Activated naive CD4-positive, alpha-beta T cell treated with anti-CD3 and anti-CD28 coated beads, Interleukin-2, amount 50 U/mL, for 16 hours (primary cell): ENCODE measurements around the gene PRDM11.

ENCODE experiments used
- DNase-seq: peaks from one replicate; pipeline ENCODE4 v3.0.0-alpha.2; 2020

Gene PRDM11

DNA sequence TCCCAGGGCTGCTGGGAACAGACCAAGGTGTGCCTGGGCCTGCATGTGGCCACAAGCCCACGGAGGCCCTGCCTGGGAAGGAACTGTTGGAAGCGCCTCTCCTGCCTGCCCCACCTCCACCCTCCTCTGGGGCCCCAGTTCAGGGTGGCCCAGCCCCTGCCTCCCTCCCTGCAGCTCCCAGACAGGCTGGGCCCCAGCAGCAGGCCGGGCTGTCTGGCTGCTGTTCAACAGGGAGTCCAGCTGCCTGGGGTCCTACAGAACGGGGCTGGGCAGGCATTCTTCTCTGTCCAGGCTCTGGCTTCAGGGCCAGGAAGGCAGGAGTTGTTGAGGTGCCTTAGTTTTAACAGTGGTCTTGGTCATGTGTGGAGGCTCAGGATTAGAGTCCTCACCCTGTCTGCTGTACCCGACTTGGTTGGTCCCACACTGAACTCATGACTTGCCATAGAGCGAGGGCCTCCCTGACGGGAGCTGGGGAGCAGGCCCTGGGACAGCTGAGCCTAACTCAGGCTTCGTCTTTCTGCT lies 11.8 kb downstream of the PRDM11 start:
- DNase-seq = no peak

DNA sequence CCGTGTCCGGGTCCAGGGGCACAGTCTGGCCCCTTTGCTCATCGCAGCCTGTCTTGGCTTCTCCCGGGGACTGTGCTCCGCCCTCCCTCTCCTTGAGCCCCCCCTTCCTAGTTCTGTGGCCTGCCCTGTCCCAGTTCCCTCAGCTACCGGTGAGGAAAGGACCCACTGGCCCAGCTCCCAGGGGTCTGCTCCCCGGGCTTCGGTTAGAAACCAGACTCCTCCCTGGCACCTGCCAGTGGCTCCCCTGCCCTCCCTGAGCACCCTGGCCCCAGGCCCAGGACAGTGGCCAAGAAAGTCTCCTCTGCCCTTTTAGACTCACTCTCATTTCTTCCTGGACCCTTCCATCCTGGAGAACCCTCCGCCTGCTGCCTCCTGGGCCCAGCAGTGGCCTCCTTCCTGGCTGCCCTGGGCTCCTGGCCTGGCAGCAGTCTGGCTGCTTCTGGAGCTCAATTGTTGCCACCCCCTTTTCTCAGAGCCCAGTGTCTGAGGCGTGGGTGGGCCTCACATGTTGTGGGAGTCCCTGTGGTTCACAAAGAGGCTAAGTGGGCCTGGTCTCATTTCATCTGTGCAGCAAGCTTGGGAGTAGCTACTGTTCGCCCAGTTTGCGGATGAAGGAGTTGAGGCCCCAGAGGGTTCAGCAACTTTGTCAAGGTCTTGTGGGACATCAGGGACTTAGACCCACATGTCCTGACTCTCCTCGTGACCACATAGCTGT lies 12.6 kb downstream of the PRDM11 start:
- no peak for DNase-seq

DNA sequence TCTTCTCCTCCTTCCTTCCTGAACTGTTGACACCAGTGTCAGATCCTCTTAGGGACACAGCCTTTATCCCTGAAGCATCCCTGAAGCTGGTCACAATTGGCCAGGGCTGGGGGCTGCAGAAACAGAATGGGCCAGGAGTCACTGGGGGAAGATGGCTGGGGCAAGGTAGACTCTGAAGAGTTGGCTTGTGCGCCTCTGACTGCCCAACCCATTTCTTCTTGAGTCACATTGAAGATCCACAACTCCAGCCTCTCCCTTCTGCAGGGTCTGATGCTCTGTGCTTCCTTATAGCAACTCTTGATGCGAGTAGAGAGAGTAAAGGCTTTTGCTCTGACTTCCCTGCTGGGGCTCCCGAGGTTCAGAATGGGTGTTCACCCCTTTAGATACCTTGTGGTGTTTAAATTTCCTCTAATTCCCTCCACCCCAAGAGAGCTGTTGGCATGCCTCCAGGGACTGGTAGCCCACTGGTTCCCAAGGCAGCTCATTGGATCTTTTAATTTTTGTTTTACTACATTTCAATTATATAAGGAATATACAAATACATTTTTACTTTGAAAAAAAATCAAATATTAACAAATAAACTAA lies 13.4 kb downstream of the PRDM11 start:
- DNase-seq = no peak

DNA sequence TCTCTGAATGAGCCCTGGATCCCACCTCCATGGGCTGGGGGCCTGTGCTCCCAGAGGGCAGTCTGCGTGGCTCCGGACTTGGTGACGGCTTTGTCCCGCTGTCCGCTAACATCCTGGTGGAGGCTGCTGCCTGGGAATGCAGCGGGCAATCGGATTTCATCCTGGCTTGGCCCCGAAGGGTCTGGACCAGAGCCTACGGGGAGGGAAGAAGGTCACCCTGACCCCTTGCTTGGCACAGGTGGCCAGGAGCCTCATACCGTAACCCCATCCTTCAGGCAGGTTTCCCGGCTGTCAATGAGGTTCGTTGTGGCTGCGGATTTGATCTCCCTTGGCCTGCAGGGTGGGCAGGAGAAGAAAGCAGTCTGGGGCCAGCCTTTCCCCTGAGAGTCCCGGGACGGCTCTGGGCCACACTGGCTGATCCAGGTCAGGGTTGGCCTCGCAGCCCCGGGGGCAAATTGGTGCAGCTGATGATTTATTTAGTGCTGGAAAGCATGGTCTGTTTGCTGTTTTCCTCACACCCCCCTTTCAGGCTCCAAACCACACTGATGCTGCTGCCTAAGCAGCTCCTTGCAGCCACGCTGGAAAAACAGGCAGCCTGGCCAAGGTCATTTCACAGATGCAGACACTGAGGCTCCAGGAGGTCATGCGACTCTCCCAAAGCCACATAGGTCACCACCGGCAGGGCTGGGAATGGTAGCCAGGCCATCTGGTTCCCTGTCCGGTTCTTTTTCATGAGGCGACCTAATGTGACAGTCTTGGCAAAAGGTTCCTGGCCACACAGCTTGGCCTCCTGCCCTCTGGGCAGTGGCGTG lies 15.0 kb downstream of the PRDM11 start:
- no peak for DNase-seq

DNA sequence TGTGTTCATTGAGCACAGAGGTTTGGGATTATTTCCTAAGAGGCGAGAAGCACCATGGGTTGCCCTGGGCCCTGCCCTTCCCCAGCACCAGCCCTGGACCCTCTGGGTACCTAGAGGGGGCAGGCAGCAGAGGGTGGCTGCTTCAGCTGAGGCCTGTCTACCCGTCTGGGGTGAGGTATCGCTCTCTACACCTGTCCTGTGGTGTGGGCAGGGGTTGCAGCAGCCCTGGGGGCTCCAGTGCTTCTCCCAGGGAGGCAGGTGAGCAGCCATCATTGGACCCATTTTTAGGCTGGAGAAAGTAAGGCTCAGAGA lies 15.6 kb downstream of the PRDM11 start:
- no peak for DNase-seq

DNA sequence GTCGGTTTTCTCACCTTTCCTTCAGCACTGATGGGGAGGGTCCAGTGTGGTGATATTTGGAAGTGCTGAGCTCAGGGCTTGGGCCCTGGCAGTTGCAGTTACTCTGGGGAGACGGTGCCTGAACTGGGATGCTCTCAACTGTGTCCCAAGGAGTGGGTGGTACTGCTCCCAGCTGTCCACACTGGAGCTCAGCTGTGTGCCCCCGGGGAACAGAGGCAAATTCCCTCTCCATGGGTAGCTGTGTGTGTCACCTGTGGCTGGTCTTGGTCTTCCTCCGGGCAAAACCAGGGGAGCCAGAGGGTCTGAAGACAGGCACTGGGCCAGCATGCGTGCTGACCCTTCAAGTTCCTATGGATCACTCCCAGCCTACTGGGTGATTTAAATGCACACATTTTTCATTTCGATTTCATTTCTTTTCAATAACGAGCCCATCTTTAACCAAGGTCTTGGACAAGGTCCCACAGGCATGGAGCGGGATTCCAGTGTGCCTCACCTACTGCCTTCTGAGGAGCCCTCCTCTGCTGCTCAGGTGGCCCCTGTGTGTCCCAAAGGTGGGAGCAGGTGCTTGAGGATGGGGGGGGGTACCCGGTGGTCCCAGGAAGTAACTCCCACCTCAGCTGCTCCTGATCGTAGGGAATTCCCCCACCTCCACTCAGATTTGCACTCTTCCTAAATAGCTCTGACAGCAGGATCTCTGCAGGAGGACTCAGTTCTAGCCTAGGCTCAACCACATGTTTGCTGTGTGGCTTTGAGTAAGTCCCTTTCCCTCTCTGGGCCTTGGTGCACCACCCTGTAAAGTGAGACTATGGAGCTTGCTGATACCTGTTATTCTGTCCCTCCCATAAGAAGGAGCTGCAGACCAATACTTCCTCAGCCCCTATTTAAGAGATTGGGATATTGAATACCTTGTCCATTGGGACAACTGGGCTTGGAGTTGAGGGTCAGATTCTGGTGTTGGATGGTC lies 16.8 kb downstream of the PRDM11 start:
- DNase-seq = no peak

DNA sequence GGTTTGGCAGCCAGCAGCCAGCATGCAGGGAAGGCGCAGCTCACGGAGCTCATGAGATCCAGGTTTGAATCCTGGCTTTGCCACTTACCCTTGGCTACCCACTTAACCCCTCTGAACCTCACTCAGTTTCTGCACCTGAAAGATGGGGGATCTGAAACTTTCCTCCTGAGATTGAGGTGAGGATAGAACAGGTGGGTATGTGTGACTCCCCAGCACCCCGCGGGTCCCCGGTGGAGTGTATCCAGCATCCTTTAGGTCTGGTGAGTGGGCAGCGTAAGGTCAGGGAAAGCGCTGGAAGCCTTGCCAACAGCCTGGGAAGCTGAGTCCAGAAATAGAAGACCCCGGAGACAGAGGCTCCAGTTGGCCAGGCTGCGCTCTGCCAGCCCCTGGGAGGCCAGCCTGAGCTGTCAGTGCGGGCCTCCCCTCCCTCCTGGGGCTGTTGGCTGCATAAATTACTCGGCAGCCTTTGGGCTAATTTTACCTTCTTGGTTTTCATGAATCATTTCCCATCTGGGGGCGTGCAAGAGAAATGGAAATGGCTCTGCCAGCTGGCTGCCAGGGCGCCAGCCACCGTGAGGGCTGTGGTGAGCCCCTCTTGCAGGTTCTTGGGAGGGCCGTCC lies 17.6 kb downstream of the PRDM11 start:
- no peak for DNase-seq

DNA sequence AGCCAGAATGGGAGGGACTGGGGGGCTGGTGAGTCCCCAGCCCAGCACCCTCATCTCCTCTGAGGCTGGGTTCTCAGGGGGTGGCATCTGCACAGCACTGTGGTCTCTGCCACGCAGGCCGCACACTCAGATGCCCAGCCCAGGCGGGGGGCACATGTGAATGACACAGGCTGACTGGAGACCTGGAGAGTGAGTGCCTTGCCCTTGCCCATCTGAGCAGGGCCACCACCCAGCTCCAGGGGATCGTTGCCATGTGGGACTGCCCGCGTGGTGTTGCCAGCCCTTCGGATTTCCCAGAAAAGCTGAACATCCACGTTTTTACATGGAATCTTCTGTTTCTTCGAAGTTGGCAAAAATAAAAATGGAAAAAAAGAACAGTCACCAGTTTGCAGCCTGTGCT lies 18.9 kb downstream of the PRDM11 start:
- DNase-seq = no peak

DNA sequence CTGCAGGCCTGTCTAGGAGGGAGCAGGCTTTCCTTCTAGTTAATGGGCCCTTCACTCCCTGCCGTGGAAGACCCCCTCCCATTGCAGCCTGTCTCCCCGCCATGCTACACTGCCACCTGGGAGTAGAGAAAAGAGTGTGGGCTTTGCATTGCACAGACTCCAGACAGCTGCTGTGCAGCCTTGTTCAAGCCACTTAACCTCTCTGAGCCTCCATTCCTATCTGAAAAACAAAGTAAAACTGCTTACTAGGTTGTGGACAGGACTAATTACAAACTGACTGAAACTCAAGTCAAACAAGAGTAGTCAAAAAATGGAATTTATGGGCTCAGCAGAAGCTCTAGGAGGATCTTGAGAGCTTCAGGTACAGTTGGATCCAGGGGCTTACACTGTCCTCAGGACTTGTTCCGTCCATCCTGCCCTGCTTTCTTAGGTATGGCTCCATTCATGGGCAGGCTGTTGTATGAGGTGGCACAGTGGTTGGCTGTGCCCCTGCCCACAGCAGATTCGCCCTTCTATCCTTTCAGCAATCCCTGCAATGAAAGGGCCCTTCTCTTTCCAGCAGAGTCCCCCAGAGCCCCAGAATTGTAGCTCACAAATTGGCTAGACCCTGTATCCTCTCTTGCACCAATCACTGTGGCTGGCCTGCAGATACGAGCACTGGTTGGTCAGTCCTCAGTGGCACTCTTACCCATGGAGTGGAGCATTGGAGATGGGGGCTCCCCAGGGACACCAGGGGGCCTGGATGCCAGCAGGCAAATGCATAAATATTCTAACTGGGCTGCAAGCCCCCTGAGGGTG lies 19.6 kb downstream of the PRDM11 start:
- no peak for DNase-seq

DNA sequence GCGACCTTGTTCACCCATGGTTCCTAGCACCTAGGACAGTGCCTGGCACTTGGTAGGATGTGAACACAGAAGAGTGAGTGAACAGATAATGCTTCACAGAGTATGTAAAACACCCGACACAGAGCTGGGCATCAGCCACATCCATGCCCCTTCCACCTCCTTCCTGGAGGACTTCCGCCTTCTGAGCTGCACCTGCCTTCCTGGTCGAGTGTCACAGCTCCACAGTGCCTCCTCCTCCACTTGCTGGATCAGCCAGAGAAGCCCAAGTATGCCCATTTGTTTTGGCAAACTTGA lies 20.1 kb downstream of the PRDM11 start:
- DNase-seq = no peak

DNA sequence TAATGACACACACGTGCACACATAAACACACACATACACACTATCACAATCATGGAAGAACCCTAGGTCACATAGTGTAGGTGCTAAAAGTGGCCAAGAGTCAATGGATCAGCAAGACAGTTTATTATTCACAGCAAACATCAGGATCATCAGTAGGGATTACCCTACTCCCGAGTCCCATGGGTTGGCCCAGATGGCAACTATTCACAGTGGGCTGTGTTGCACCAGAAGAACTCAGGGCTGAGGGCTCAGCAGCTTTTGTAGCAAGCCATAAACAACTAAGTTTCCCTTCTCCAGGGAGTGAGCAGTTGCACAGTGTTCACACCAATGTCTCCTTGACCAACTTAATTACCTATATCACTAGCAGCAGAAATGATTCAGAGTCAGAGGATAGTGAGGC lies 20.8 kb downstream of the PRDM11 start:
- DNase-seq = no peak

DNA sequence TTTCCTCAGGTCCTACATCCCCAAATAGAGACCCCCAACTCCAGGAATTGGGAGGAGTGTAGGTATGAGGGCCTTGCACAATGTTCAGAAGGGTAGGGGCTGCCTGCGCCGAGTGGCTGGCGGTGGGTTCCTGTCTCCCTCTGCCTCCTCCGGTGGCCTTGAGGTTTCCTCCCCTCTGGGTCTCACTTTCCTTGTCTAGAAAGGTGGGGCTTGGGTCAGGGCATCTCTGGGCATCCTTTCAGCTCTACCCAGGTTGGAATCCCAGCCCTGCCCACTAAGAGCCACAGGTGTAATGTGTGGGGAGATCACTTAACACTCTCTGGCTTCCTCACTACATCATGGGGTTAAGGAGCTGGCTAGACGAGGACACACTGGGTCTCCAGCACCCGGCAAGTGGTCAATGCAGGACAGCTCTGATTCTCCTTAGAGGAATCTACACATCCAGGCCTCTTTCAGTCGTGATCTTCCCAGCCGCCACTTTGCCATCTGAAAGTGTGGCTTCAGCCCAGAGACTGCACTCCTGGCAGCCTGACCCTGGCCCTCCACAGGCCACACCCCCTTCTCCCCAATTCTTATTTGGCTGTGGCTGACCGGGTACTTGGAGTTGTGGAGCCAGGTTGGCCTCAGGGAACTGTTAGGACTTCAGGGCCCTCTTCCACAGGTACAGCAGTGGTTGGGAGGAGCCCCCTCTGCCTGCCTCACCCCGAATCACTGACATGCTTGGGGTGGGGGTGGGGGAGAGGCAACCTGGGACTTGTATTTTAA lies 22.1 kb downstream of the PRDM11 start:
- DNase-seq = no peak

DNA sequence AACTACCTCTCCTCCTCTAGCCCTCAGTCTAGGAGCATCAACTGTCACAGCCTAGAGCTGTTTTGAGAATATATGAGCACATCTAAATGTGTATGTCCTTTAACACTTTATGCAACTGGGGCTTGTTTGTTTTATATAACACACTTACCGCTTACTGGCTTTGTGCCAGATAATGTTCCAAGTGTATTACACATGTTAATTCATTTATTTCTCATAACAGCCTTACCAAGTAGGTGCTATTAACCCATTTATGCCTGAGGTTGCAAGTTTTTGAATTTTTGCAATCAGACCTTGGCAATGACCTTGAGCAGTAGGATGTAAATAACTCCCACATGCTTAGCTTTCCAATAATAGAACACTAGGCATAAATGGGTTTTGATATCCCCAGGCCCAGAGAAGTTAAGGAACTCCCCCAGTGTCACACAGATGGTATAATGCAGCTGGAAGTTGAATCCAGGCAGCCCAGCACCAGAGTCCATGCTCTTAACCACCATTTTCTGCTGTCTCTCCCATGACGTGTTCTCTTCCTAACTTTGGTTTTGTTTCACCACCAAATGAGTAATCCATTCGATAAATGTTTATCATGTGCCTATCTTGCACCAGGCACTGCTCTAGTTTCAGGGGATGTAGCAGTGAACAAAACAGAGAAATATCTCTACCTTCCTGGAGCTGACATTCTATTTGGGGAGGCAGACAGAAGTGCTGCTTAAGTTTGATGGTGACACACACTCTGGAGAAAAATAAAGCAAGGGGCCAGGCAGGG lies 23.1 kb downstream of the PRDM11 start:
- no peak for DNase-seq

DNA sequence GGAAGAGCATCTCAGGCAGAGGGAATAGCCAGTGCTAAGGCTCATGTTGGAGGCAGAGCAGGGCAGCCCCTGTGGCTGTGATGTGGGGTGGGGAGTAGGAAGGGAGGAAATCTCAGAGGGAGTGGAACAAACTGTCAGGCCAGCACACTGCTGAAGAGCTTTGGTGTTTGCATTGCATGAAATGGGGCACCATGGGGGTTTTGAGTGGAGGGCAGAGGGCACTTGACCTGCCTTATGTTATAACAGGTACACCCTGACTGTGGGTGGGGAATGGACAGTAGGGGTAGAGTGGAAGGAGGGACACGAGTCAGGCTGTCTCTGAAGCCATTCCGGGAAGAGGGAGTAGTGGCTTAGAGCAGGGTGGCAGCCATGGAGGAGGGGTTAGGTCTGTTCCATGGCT lies 24.0 kb downstream of the PRDM11 start:
- DNase-seq = no peak

DNA sequence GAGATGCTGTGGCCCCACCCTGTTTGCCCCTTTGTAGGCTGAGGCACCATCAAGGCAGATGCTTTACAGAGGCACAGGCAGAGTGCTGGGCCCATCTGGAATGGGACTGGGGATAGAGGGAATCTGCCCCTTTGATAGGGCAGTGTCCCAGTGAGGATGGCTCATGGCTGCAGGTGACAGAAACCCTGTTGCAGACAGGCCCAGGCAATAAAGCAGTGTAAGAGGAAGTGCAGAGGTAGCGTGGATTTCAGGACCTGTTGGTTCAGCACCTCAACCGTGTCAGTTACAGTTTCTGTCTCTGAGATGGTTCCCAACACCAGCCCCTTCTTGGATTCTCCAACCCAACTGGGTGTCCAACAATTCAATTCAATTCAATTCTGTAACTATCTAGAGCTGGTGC lies 25.1 kb downstream of the PRDM11 start:
- DNase-seq = no peak

DNA sequence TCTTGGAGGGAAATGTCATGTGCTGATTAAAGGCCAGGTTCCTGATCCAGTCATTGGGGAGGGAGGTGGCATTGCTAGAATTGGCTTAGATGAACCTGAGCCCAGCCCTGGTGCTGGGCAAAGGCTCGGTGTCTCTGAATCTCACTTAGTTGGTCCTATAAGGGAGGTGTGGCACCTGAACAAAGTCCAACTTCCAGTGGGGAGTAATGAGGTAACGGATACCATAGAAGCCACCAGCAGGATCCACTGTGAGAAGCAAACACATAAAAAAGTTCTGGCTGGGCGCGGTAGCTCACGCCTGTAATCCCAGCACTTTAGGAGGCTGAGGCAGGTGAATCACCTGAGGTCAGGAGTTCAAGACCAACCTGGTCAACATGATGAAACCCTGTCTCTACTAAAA lies 26.6 kb downstream of the PRDM11 start:
- DNase-seq = no peak

DNA sequence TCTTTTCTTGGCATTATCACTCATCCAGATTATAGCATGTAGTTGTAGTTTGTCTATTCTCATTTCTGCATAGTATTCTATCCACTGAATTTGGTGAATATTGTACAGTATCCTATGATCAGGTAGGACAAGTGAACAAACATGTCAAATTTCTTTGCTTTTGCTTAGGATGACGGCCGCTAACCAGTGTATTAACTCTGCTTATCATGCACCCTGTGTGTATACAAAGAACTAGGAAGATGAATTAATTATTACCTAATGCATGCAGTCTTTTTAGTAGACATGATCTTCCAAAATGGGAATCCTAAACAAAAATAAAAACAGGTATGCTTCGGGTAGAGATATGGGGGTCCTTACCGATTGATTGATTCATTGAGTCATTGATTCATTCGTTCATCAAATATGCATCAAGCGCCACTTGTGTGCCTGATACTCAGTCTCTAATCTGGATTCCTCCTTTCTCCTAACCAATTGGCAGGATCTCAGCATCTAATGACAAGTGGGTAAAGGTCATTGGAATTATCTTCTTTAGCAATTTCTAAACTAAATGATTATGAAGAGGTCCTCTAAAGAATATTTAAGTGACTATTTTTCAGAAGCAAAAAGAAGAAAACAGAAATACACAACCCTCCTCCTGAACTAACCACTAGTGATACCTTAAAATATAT lies 27.9 kb downstream of the PRDM11 start:
- no peak for DNase-seq

DNA sequence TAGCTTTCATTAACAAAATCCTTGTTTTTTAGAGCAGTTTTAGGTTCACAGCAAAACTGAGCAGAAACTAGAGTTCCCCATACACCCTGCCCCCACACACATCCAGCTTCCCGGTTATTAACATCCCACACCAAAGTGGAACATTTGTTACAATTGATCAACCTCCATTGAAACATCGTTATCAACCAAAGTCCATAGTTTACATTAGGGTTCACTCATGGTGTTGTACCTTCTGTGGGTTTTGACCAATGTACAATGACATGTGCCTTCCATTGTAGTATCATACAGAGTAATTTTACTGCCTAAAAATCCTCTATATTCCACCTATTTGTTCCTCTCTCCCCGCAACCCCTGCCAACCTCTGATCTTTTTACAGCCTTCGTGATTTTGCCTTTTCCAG lies 28.5 kb downstream of the PRDM11 start:
- DNase-seq = no peak

DNA sequence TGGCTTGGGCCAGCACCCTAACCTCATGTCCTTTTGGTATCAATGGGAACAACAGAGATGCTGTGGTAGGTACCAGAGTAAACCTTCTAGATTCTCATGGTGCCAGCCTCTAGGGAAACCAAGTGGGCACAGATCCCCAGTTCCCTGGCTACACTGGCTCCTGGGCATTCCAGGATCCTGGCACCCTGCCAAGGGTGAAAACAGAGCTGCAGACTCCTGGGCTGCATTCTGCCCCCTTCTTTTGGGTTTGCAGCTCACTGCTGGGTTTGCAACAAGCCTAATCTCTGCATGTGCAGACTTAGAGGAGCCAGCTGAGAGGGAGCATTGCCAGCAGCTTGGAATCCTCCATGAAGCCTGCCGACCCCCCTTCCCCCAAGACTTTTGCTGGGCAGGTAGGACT lies 30.6 kb downstream of the PRDM11 start:
- no peak for DNase-seq

DNA sequence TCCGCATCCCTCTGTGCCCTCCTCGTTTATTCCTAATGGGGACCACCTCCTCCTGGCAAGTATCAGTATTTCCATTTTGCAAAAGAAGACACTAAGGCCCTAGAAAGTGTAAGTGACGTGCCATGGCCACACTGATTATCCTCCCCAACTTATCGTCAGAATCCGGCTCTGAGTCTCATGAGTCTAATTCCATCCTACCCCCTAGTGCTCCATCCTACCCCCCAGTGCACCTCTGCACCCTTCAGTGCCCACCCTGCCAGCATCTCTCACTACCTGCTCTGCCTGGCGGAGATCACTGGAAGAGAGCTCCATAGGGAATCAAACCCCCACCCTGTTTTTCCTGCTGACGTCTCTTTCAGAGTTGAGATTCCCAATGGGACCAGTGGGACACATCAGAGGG lies 31.8 kb downstream of the PRDM11 start:
- no peak for DNase-seq
